ENCODE measurements around the gene DYRK1A.

The DYRK1A gene

GRCh38 chr21:37385179-37385765 is 18.7 kb downstream of the DYRK1A start:
- no peak for DNase-seq

- DNase-seq = no peak
These were observed 19.6 kb downstream of the DYRK1A start for GRCh38 chr21:37386151-37386550.

GRCh38 chr21:37389456-37389855 is 22.9 kb downstream of the DYRK1A start:
- no peak for DNase-seq

- DNase-seq = no peak
These were observed 25.1 kb downstream of the DYRK1A start for GRCh38 chr21:37391666-37392065.

GRCh38 chr21:37392441-37392840 is 25.9 kb downstream of the DYRK1A start:
- DNase-seq = no peak

GRCh38 chr21:37393030-37393429 is 26.5 kb downstream of the DYRK1A start:
- DNase-seq = no peak

GRCh38 chr21:37393786-37394185 is 27.2 kb downstream of the DYRK1A start:
- DNase-seq = no peak

- no peak for DNase-seq
These were observed 29.4 kb downstream of the DYRK1A start for GRCh38 chr21:37395961-37396360.

- DNase-seq = no peak
These were observed 30.3 kb downstream of the DYRK1A start for GRCh38 chr21:37396855-37397254.

- DNase-seq = no peak
These were observed 32.1 kb downstream of the DYRK1A start for GRCh38 chr21:37398697-37399096.

GRCh38 chr21:37402251-37402867 is 35.8 kb downstream of the DYRK1A start:
- DNase-seq = no peak

- DNase-seq = no peak
These were observed 39.1 kb downstream of the DYRK1A start for GRCh38 chr21:37405629-37406028.

- no peak for DNase-seq
These were observed 41.3 kb downstream of the DYRK1A start for GRCh38 chr21:37407719-37408420.

- DNase-seq = no peak
These were observed 42.1 kb downstream of the DYRK1A start for GRCh38 chr21:37408464-37409193.

- DNase-seq = no peak
These were observed 44.1 kb downstream of the DYRK1A start for GRCh38 chr21:37410639-37411038.

- DNase-seq = no peak
These were observed 46.2 kb downstream of the DYRK1A start for GRCh38 chr21:37412603-37413360.

- no peak for DNase-seq
These were observed 47.1 kb downstream of the DYRK1A start for GRCh38 chr21:37413553-37414291.

GRCh38 chr21:37414292-37415253 is 48.0 kb downstream of the DYRK1A start:
- DNase-seq = no peak

- DNase-seq = no peak
These were observed 49.4 kb downstream of the DYRK1A start for GRCh38 chr21:37415939-37416338.

- no peak for DNase-seq
These were observed 50.3 kb downstream of the DYRK1A start for GRCh38 chr21:37416914-37417313.

Data from NCI-H146 (cell line).